ENCODE results near the gene PCIF1. TPM values are rescaled to one million over a fixed set of nuclear protein-coding genes. Genes with fewer than 3 reads are reported as not detected.

The PCIF1 gene
- total RNA-seq, 1 donor: 12.7 TPM

GRCh38 chr20:45974896-45975565 lies 40.5 kb downstream of the PCIF1 start:
- Histone ChIP-seq H3K4me1 (ENCODE audit: insufficient read depth, low read length) (peaks cover 15% of the 10 kb centered on the region), H4K20me1 (ENCODE audit: insufficient read depth, low read length) (peaks cover 6% of the 10 kb centered on the region), H3K4me2 (ENCODE audit: insufficient read depth, low read length) (no peak overlapping the region), H3K9me3 (ENCODE audit: low read depth, low read length) (no peaks in the 10 kb centered on the region), H3K4me3 (ENCODE audit: insufficient read depth, low read length) (no peak overlapping the region), H3K79me2 (ENCODE audit: insufficient read depth, low read length) (peaks cover 15% of the 10 kb centered on the region), H2AFZ (ENCODE audit: low read length) (no peak overlapping the region), H3K27ac (ENCODE audit: low read depth, low read length) (no peak overlapping the region), H3K27me3 (ENCODE audit: insufficient read depth, low read length) (peaks cover 6% of the 10 kb centered on the region), H3K36me3 (ENCODE audit: insufficient read depth, low read length) (no peaks in the 10 kb centered on the region)
- DNase-seq (ENCODE audit: insufficient read length, low spot score, missing footprints): peak; percentile 53
- TF ChIP-seq CTCF (IDR thresholded peaks at IDR 0.05; ENCODE audit: extremely low read depth, low read depth, low read length): no peak

GRCh38 chr20:45975686-45976085 lies 41.2 kb downstream of the PCIF1 start:
- no peaks in the 10 kb centered on the region for H3K36me3 ChIP-seq (ENCODE audit: insufficient read depth, low read length)
- H3K79me2 ChIP-seq (ENCODE audit: insufficient read depth, low read length): peaks cover 9% of the 10 kb centered on the region
- H3K4me3 ChIP-seq (ENCODE audit: insufficient read depth, low read length): no peak overlapping the region
- peaks cover 9% of the 10 kb centered on the region for H3K4me1 ChIP-seq (ENCODE audit: insufficient read depth, low read length)
- H3K27me3 ChIP-seq (ENCODE audit: insufficient read depth, low read length): peaks cover 6% of the 10 kb centered on the region
- H3K27ac ChIP-seq (ENCODE audit: low read depth, low read length): no peak overlapping the region
- TF ChIP-seq CTCF (IDR thresholded peaks at IDR 0.05; ENCODE audit: extremely low read depth, low read depth, low read length): no peak
- DNase-seq (ENCODE audit: insufficient read length, low spot score, missing footprints): peak; percentile 17
- no peaks in the 10 kb centered on the region for H3K9me3 ChIP-seq (ENCODE audit: low read depth, low read length)
- no peak overlapping the region for H2AFZ ChIP-seq (ENCODE audit: low read length)
- no peak overlapping the region for H3K4me2 ChIP-seq (ENCODE audit: insufficient read depth, low read length)
- no peaks in the 10 kb centered on the region for H4K20me1 ChIP-seq (ENCODE audit: insufficient read depth, low read length)

- Histone ChIP-seq H3K4me2 (ENCODE audit: insufficient read depth, low read length) (no peak overlapping the region), H2AFZ (ENCODE audit: low read length) (no peak overlapping the region), H3K4me3 (ENCODE audit: insufficient read depth, low read length) (no peak overlapping the region), H3K36me3 (ENCODE audit: insufficient read depth, low read length) (no peaks in the 10 kb centered on the region), H3K27ac (ENCODE audit: low read depth, low read length) (no peak overlapping the region), H3K4me1 (ENCODE audit: insufficient read depth, low read length) (peaks cover 5% of the 10 kb centered on the region), H4K20me1 (ENCODE audit: insufficient read depth, low read length) (no peaks in the 10 kb centered on the region), H3K79me2 (ENCODE audit: insufficient read depth, low read length) (peaks cover 5% of the 10 kb centered on the region), H3K27me3 (ENCODE audit: insufficient read depth, low read length) (peaks cover 6% of the 10 kb centered on the region), H3K9me3 (ENCODE audit: low read depth, low read length) (no peaks in the 10 kb centered on the region)
- no peak for TF ChIP-seq CTCF (IDR thresholded peaks at IDR 0.05; ENCODE audit: extremely low read depth, low read depth, low read length)
- DNase-seq (ENCODE audit: insufficient read length, low spot score, missing footprints): no peak
These were observed 41.6 kb downstream of the PCIF1 start for GRCh38 chr20:45976086-45976485.

- H3K27ac ChIP-seq (ENCODE audit: low read depth, low read length): no peak overlapping the region
- H3K79me2 ChIP-seq (ENCODE audit: insufficient read depth, low read length): no peaks in the 10 kb centered on the region
- H2AFZ ChIP-seq (ENCODE audit: low read length): no peak overlapping the region
- no peaks in the 10 kb centered on the region for H3K4me1 ChIP-seq (ENCODE audit: insufficient read depth, low read length)
- no peak for DNase-seq (ENCODE audit: insufficient read length, low spot score, missing footprints)
- no peak overlapping the region for H3K4me2 ChIP-seq (ENCODE audit: insufficient read depth, low read length)
- H3K9me3 ChIP-seq (ENCODE audit: low read depth, low read length): no peaks in the 10 kb centered on the region
- no peak for TF ChIP-seq CTCF (IDR thresholded peaks at IDR 0.05; ENCODE audit: extremely low read depth, low read depth, low read length)
- H3K27me3 ChIP-seq (ENCODE audit: insufficient read depth, low read length): peaks cover 6% of the 10 kb centered on the region
- H4K20me1 ChIP-seq (ENCODE audit: insufficient read depth, low read length): no peaks in the 10 kb centered on the region
- no peaks in the 10 kb centered on the region for H3K36me3 ChIP-seq (ENCODE audit: insufficient read depth, low read length)
- no peak overlapping the region for H3K4me3 ChIP-seq (ENCODE audit: insufficient read depth, low read length)
These were observed 46.8 kb downstream of the PCIF1 start for GRCh38 chr20:45981261-45981660.
